IMR-90 (cell line): Measurements from ENCODE around the gene CD177. TPM values are rescaled to one million over a fixed set of nuclear protein-coding genes. Genes with fewer than 3 reads are reported as not detected.

ENCODE experiments used
- ATAC-seq: fragments of 200-7000 bp; cut with Tn5 transposase; 2 replicates; pipeline ENCODE4 v1.9.1; 2020; ENCODE audit warnings: low read depth, mild to moderate bottlenecking, moderate library complexity
- BruUV-seq: library from RNA; stranded (reverse); fragments of 400-500 nt; replicated peaks from 2 replicates; lab custom pipeline; 2021; lab: Mats Ljungman, UMichigan
- CTCF ChIA-PET: fragments of 300-600 bp; formaldehyde crosslinking; extraction: SDS; loops from one replicate; lab custom pipeline; 2021; ENCODE audit warnings: antibody characterized with exemption; lab: Yijun Ruan, JAX
- POLR2A ChIA-PET: fragments of 300-600 bp; sonication (Branson Sonifier 250); formaldehyde crosslinking; loops from one replicate; lab custom pipeline; 2022; ENCODE audit warnings: antibody characterized with exemption; ENCODE audit not compliant: unreplicated experiment; lab: Charles Lee
- DNase-seq: peaks from one replicate; pipeline ENCODE4 v3.0.0; 2013
- H2AFZ ChIP-seq: replicated peaks from 2 replicates; pipeline ENCODE3; 2013; ENCODE audit warnings: low read length, mild to moderate bottlenecking; ENCODE audit not compliant: poor library complexity
- H2AK5ac ChIP-seq: 2 replicates; pipeline ENCODE4 v1.6.1; 2013; ENCODE audit warnings: low read depth, low read length, inconsistent platforms
- H2AK9ac ChIP-seq: replicated peaks from 2 replicates; pipeline ENCODE3; 2013; ENCODE audit warnings: mild to moderate bottlenecking, low read depth, low read length, moderate library complexity; ENCODE audit not compliant: poor library complexity
- H2BK120ac ChIP-seq: 2 replicates; pipeline ENCODE4 v1.6.1; 2013; ENCODE audit warnings: low read depth, low read length, inconsistent platforms
- H2BK15ac ChIP-seq: 3 replicates; pipeline ENCODE4 v1.6.1; 2013; ENCODE audit warnings: low read depth, low read length, inconsistent platforms
- H2BK20ac ChIP-seq: 2 replicates; pipeline ENCODE4 v1.6.1; 2013; ENCODE audit warnings: low read depth, mild to moderate bottlenecking, inconsistent platforms, low read length, moderate library complexity
- H2BK5ac ChIP-seq: 2 replicates; pipeline ENCODE4 v1.6.1; 2013; ENCODE audit warnings: mild to moderate bottlenecking, low read depth, low read length, inconsistent platforms; ENCODE audit not compliant: poor library complexity, severe bottlenecking
- H3K14ac ChIP-seq: replicated peaks from 2 replicates; pipeline ENCODE4 v1.6.1; 2013; ENCODE audit warnings: low read depth, low read length, inconsistent platforms
- H3K18ac ChIP-seq: 2 replicates; pipeline ENCODE4 v1.6.1; 2013; ENCODE audit warnings: low read depth, low read length, control low read depth
- H3K23ac ChIP-seq: 2 replicates; pipeline ENCODE4 v1.6.1; 2013; ENCODE audit warnings: low read depth, low read length, inconsistent platforms
- H3K27ac ChIP-seq: 2 replicates; pipeline ENCODE4 v1.5.1; 2013; ENCODE audit warnings: mild to moderate bottlenecking, control low read depth, low read length; ENCODE audit not compliant: insufficient read depth
- H3K27me3 ChIP-seq: 2 replicates; pipeline ENCODE4 v1.6.1; 2013; ENCODE audit warnings: low read length; ENCODE audit not compliant: control insufficient read depth, insufficient read depth
- H3K36me3 ChIP-seq: 2 replicates; pipeline ENCODE4 v1.6.1; 2013; ENCODE audit warnings: low read length, mixed read lengths; ENCODE audit not compliant: control insufficient read depth, insufficient read depth
- H3K4ac ChIP-seq: 2 replicates; pipeline ENCODE4 v1.6.1; 2013; ENCODE audit warnings: low read depth, low read length, inconsistent platforms
- H3K4me1 ChIP-seq: 2 replicates; pipeline ENCODE4 v1.6.1; 2013; ENCODE audit warnings: low read length, mixed read lengths; ENCODE audit not compliant: control insufficient read depth, insufficient read depth
- H3K4me2 ChIP-seq: 2 replicates; pipeline ENCODE4 v1.6.1; 2013; ENCODE audit warnings: low read depth, mild to moderate bottlenecking, control low read depth, low read length, moderate library complexity
- H3K4me3 ChIP-seq: 2 replicates; pipeline ENCODE4 v1.5.1; 2013; ENCODE audit warnings: low read depth, mild to moderate bottlenecking, control low read depth, low read length, moderate library complexity; ENCODE audit not compliant: insufficient read depth
- H3K56ac ChIP-seq: 2 replicates; pipeline ENCODE4 v1.6.1; 2013; ENCODE audit warnings: low read length, inconsistent platforms; ENCODE audit not compliant: insufficient read depth; ENCODE audit errors: extremely low read depth
- H3K79me1 ChIP-seq, 2 experiments: 2 replicates each; pipeline ENCODE4 v1.6.1; 2013; ENCODE audit warnings: low read length in 2 of 2, inconsistent platforms in 1 of 2, low read depth in 1 of 2
- H3K9ac ChIP-seq: 2 replicates; pipeline ENCODE4 v1.6.1; 2013; ENCODE audit warnings: low read depth, low read length, control low read depth
- H3K9me1 ChIP-seq: 2 replicates; pipeline ENCODE4 v1.6.1; 2013; ENCODE audit warnings: low read length, inconsistent platforms; ENCODE audit not compliant: insufficient read depth
- H3K9me3 ChIP-seq: 2 replicates; pipeline ENCODE4 v1.6.1; 2013; ENCODE audit warnings: low read length; ENCODE audit not compliant: control insufficient read depth, insufficient read depth
- H4K20me1 ChIP-seq: 2 replicates; pipeline ENCODE4 v1.6.1; 2013; ENCODE audit warnings: low read length, inconsistent platforms; ENCODE audit not compliant: insufficient read depth
- H4K5ac ChIP-seq: 2 replicates; pipeline ENCODE4 v1.6.1; 2013; ENCODE audit warnings: mild to moderate bottlenecking, low read depth, low read length, control low read depth
- H4K8ac ChIP-seq, 2 experiments: 2 replicates each; pipeline ENCODE4 v1.6.1; 2013; ENCODE audit warnings: low read depth in 2 of 2, low read length in 2 of 2, control low read depth in 1 of 2, inconsistent platforms in 1 of 2
- H4K91ac ChIP-seq: 2 replicates; pipeline ENCODE4 v1.6.1; 2013; ENCODE audit warnings: low read depth, low read length, inconsistent platforms; ENCODE audit not compliant: insufficient read depth
- CEBPB ChIP-seq: IDR thresholded peaks from 2 replicates; pipeline ENCODE4 v1.6.1; 2012; ENCODE audit warnings: low read depth, low read length, improper control_type of control experiment
- CHD1 ChIP-seq: IDR thresholded peaks from 2 replicates; pipeline ENCODE4 v1.6.1; 2012; ENCODE audit warnings: low read depth, low read length, improper control_type of control experiment
- MAZ ChIP-seq: IDR thresholded peaks from 2 replicates; pipeline ENCODE4 v1.6.1; 2012; ENCODE audit warnings: low read depth, mild to moderate bottlenecking, low read length, improper control_type of control experiment, moderate library complexity, borderline replicate concordance
- NFE2L2 ChIP-seq: fragments of 150-350 bp; IDR thresholded peaks from 2 replicates; pipeline ENCODE4 v1.6.1; 2016; ENCODE audit warnings: low read depth, mild to moderate bottlenecking, low read length
- RAD21 ChIP-seq: IDR thresholded peaks from 2 replicates; pipeline ENCODE4 v1.6.1; 2012; ENCODE audit warnings: low read length, improper control_type of control experiment
- whole genome bisulfite sequencing, 2 experiments: methylation state at CpG; one replicate each; pipeline versions ENCODE4 v1.1.5 to v1.1.7; 2013; ENCODE audit warnings: missing lambda C conversion rate in 2 of 2; ENCODE audit not compliant: insufficient read length in 1 of 2; ENCODE audit errors: extremely low coverage in 2 of 2; 5-methylcytosine and 5-hydroxymethylcytosine counted together
- dilution Hi-C: fragments of 300-500 bp; cut with HindIII; formaldehyde crosslinking; loops from one replicate; pipeline ENCODE4 v1.14.3; 2018; ENCODE audit warnings: low sequenced_read_pairs; ENCODE audit not compliant: unreplicated experiment
- in situ Hi-C: fragments of 300-500 bp; cut with MboI; formaldehyde crosslinking; loops from 3 replicates; pipeline ENCODE4 v1.14.3; 2019; ENCODE audit warnings: low sequenced_read_pairs, inconsistent platforms, mixed read lengths
- intact Hi-C: fragments of 100-400 bp; cut with micrococcal nuclease; formaldehyde crosslinking; loops from 2 replicates; pipeline ENCODE4 v1.10.0; 2022
- polyA plus RNA-seq, 3 experiments: library from polyadenylated mRNA; depleted of rRNA; stranded (reverse); fragments of >200 nt; gene quantifications; 2 replicates each; pipeline ENCODE4 v1.2.3, GENCODE V29; 2012; ENCODE audit warnings: low replicate concordance in 1 of 3
- total RNA-seq: library from RNA; depleted of rRNA; stranded (reverse); fragments of >200 nt; gene quantifications from 2 replicates; pipeline ENCODE4 v1.2.3, GENCODE V29; 2012
- TF ChIP-seq, protein P1 (sequence below): conservative IDR thresholded peaks from 2 replicates; pipeline ENCODE4 v1.5.1; 2012; ENCODE audit warnings: mild to moderate bottlenecking, low read depth, low read length, improper control_type of control experiment
- TF ChIP-seq, protein P2 (sequence below): fragments of 150-350 bp; IDR thresholded peaks from 2 replicates; pipeline ENCODE4 v1.6.1; 2017; ENCODE audit warnings: mild to moderate bottlenecking, antibody characterized with exemption, low read length, low read depth
- TF ChIP-seq, protein P3 (sequence below): fragments of 150-350 bp; IDR thresholded peaks from 2 replicates; pipeline ENCODE4 v1.6.1; 2016; ENCODE audit warnings: low read depth, mild to moderate bottlenecking, low read length, moderate library complexity, borderline replicate concordance

Gene CD177
- total and polyA plus RNA-seq, 2 of the 4 experiments (the other 2 are of a cell fraction), result 0.14 TPM; not detected in 1

DNA sequence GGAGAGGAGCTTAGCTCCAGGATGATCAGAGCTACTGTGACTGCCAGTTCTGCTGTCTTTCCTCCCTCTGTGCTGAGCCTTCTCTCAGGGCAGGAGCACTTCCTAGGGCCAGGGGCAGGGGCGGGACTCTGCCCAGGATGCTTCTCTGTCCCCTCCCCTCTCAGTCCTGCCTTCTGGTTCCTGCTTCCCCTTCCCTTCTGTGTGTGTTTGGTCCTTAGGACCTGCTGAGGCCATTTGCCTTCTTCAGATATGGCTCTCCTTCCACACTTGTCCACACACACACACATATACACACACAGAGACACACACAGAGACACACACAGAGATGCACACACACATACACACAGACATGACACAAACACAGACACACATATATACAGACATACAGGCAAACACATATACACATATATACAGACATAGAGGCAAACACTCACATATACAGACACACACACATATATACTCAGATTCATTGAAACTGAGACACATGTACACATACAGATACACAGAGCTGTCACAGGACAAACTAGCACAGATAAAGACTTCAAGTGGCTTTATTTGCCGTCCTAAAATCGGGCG lies 22.0 kb upstream of the CD177 start:
- CTCF ChIA-PET, result interaction anchor here (0.5 to 0.9 kb wide), 2 partner anchors 12 to 149 kb away, joined by 3 read pairs; no protein-coding TSS in a partner anchor
- H3K23ac ChIP-seq, result no peak overlapping the region
- no TSS peak for BruUV-seq
- H3K79me1 ChIP-seq, result no peaks in the 10 kb centered on the region
- TF ChIP-seq, protein P1, sequence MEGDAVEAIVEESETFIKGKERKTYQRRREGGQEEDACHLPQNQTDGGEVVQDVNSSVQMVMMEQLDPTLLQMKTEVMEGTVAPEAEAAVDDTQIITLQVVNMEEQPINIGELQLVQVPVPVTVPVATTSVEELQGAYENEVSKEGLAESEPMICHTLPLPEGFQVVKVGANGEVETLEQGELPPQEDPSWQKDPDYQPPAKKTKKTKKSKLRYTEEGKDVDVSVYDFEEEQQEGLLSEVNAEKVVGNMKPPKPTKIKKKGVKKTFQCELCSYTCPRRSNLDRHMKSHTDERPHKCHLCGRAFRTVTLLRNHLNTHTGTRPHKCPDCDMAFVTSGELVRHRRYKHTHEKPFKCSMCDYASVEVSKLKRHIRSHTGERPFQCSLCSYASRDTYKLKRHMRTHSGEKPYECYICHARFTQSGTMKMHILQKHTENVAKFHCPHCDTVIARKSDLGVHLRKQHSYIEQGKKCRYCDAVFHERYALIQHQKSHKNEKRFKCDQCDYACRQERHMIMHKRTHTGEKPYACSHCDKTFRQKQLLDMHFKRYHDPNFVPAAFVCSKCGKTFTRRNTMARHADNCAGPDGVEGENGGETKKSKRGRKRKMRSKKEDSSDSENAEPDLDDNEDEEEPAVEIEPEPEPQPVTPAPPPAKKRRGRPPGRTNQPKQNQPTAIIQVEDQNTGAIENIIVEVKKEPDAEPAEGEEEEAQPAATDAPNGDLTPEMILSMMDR, result no peak
- TF ChIP-seq MAZ, result no peak
- TF ChIP-seq RAD21, result no peak
- TF ChIP-seq CEBPB, result no peak
- TF ChIP-seq, protein P2, sequence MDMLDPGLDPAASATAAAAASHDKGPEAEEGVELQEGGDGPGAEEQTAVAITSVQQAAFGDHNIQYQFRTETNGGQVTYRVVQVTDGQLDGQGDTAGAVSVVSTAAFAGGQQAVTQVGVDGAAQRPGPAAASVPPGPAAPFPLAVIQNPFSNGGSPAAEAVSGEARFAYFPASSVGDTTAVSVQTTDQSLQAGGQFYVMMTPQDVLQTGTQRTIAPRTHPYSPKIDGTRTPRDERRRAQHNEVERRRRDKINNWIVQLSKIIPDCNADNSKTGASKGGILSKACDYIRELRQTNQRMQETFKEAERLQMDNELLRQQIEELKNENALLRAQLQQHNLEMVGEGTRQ, result no peak
- TF ChIP-seq CHD1, result no peak
- TF ChIP-seq, protein P3, sequence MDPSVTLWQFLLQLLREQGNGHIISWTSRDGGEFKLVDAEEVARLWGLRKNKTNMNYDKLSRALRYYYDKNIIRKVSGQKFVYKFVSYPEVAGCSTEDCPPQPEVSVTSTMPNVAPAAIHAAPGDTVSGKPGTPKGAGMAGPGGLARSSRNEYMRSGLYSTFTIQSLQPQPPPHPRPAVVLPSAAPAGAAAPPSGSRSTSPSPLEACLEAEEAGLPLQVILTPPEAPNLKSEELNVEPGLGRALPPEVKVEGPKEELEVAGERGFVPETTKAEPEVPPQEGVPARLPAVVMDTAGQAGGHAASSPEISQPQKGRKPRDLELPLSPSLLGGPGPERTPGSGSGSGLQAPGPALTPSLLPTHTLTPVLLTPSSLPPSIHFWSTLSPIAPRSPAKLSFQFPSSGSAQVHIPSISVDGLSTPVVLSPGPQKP, result no peak
- no peak for TF ChIP-seq NFE2L2
- no peak overlapping the region for H4K91ac ChIP-seq
- H3K56ac ChIP-seq, result no peak overlapping the region
- POLR2A ChIA-PET, result no interaction called here
- H2AK5ac ChIP-seq, result no peak overlapping the region
- in situ Hi-C loops (no loop called here), intact Hi-C loops (no loop called here), dilution Hi-C loops (no loop called here)
- no peaks in the 10 kb centered on the region; the same call in 1 of the 2 replicates for H4K20me1 ChIP-seq
- H3K36me3 ChIP-seq, result no peaks in the 10 kb centered on the region
- no peak overlapping the region for H3K4me3 ChIP-seq
- no peaks in the 10 kb centered on the region for H3K4me1 ChIP-seq
- WGBS, 2 experiments, result no CpG with 5 or more reads among the region's 4 CpGs
- no peak overlapping the region for H3K4ac ChIP-seq
- no peak overlapping the region for H3K14ac ChIP-seq
- no peaks in the 10 kb centered on the region for H3K9me3 ChIP-seq
- no peak overlapping the region for H2AFZ ChIP-seq
- ATAC-seq (no peak), DNase-seq (no peak)
- H2BK20ac ChIP-seq, result no peak overlapping the region
- no peak overlapping the region for H3K9ac ChIP-seq
- H3K4me2 ChIP-seq, result no peak overlapping the region
- H3K27me3 ChIP-seq, result peaks cover 24% of the 10 kb centered on the region
- peak overlapping the region; percentile 62 for H2BK5ac ChIP-seq
- H2BK120ac ChIP-seq, result no peak overlapping the region
- no peak overlapping the region for H3K18ac ChIP-seq
- H4K8ac ChIP-seq, result no peak overlapping the region
- H3K27ac ChIP-seq, result no peak overlapping the region
- no peaks in the 10 kb centered on the region for H3K9me1 ChIP-seq
- no peak overlapping the region for H2BK15ac ChIP-seq
- H2AK9ac ChIP-seq, result peak overlapping the region; percentile 28
- H4K5ac ChIP-seq, result no peak overlapping the region
